GM21825 (cell line): ENCODE data around the gene TEKTIP1.

ENCODE experiments used
- ATAC-seq: cut with Tn5 transposase; IDR thresholded peaks from one replicate; pipeline ENCODE4 v1.9.1; 2021; ENCODE audit warnings: mild to moderate bottlenecking, moderate library complexity; ENCODE audit not compliant: unreplicated experiment

The TEKTIP1 gene

GRCh38 chr19:3535981-3536380, 3.0 kb upstream of the TEKTIP1 start:
- no peak for ATAC-seq

DNA sequence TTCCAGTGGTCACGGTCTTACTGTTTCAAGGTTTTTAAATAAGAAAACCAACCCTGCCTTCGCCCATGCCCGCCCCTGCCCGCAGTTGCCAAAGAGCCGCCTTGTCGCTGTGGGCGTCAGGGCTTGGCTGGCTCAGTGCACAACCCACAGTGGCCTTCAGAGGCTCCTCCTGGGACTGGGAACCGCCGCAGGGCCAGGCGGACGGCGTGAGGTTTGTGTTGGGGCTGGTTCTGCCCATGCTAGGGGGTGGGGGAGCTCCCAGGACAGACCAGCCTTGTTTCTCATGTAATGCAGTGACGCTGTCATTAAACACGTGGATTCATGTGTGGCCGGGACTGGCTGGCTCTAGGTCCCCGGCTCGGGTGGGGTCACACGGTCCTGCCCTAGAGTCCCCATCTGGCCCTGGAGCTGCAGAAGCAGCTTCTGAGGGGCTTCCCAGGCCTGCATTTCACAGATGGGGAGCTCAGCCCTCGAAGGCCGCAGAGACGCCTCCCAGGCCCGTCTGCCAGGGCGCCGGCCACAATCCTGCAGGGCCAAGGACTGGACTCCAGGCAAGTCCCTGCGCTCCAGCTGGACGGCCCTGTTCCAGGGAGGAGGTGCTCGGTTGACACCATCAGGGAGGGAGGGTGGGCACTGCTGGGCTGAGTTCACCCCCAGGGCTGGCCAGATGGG, 2.4 kb upstream of the TEKTIP1 start:
- no peak for ATAC-seq

- no peak for ATAC-seq
Measured at GRCh38 chr19:3537101-3537437, 1.9 kb upstream of the TEKTIP1 start.

DNA sequence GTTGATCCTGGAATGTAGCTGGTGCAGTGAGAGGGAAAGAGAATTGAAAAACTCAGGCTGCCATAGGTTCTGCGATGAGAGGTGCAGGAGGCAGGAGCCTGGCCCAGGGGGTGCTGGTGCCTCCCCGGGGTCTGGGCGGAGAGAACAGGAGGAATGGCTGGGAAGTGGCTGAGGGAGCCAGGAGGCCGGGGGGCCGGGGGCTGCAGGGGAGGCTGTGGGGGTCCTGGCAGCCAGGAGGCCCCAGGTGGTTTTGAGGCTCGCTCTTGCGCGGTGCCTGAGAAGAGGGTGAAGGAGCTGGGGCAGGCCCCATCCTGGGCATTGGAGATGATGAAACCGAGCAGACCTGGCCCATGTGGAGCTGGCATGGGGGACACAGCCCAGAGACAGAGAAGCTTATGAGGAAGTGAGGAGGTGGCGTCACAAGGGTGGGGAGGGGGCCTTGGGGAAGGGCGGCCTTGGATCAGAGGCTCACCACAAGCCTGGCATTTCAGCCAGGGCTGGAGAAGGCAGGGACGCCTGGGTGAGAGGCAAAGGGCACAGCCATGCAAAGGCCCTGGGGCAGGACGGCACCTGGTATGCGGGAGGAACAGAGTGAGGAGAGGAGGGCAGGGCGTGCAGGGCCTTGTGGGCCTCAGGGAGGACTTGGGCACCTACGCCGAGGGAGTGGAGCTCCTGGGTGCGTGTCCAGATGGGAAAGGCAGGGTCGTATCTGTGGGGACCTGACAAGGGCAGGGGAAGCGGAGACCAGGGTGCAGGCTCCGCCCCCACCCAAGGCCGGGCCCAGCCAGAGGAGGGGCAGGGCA, 1.3 kb upstream of the TEKTIP1 start:
- ATAC-seq = no peak

GRCh38 chr19:3538258-3538929, 580 bp upstream of the TEKTIP1 start:
- ATAC-seq = no peak

GRCh38 chr19:3539756-3540118, 763 bp downstream of the TEKTIP1 start:
- no peak for ATAC-seq

- no peak for ATAC-seq
Measured at GRCh38 chr19:3543150-3544057, 4.4 kb downstream of the TEKTIP1 start.

- no peak for ATAC-seq
Measured at GRCh38 chr19:3544058-3544376, 5.0 kb downstream of the TEKTIP1 start.

DNA sequence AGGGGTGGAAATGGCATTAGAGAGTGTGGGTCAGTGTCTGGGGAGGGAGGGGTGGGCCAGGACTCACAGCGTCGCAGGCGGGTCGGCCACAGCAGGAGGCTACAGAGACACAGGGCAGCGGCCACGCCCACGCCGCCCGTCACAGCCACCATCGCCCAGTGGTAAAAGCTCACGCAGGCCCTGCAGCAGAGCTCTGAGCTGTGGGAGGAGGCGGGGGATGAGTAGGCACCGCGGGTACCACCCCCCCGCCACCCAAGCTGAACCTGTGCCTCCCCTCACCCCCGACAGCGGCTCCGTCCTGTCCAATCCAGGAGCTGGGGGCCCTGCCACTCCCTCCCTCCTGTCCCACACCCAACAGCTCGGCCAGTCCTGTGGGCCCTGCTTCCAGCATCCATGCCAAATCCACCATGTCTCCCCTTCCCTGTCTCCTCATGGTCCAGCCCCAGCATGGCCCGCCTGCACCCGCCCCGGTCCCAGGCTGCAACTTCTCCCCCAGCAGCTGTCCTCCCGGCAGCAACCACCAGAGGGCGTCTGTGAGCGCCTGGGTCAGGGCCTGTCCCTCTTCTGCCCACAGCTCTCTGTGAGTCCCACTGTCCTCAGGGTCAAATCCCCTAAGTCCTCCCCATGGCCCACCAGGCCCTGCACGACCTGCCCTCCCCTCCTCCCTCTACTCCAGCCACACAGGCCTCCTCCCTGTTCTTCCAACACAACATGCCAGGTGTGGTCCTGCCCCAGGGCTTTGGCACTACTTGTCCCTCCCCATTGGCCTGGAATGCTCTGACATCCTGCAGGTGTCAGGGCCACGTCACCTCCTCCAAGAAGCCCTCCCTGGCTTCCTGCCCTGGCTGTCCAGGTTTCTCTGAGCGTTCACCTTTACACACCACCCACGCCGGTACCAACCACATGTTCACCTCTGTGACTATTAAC, 6.0 kb downstream of the TEKTIP1 start:
- no peak for ATAC-seq

DNA sequence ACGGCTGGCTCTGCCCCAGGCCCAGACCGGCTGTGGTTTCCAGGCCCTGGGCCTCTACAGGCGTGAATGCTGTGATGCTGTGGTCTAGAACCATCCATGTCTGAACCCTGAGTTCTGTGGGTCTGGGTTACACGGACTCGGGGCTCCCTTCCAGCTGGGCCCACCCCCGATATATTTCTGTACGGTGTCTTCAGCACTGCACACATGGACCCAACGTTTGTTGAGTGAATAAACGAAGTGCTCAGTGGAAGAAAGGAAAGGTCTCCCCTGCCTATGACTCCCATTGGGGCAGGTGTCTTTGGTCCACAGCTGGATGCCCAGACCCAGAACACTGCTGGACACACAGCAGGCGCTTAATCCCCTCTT, 6.7 kb downstream of the TEKTIP1 start:
- no peak for ATAC-seq

DNA sequence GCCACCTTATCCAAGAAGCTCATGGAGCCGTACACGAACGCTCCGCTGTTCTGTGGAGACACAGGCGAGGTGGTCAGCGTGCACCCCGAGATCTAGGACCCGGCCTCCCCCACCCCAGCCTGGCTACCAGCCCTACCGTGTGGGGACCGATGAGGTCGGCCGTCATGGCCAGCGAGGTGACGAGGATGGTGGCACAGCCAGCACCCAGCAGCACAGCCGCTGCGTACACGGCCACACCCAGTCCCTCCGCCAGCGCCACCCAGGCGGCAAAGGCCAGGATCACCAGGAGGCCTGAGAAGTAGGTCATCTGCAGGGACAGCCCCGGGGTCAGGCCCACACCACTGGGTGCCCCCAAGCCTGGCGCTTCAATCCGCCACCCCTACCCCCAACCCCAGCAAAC, 7.1 kb downstream of the TEKTIP1 start:
- ATAC-seq = no peak

DNA sequence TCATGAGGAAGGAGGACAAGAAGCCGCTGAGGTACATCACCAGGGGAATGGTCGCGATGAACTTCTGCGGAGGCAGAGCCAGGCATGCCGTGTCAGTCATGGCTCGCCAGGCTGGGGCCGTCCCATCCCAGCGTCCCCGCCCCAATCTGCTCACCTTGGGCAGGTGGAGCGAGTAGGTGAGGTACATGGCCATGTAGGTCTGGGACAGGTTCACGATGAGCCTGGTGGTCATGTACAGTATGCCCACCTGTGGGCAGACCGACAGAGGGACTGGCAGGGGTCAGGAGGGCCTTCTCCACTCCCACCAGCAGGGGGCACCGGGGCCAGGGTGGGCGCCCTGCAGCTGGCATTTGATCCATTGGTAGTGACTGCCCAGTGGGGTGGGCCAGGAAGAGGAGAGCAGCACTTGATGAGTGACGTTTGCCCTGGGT, 8.3 kb downstream of the TEKTIP1 start:
- no peak for ATAC-seq

- no peak for ATAC-seq
Measured at GRCh38 chr19:3547767-3548282, 8.9 kb downstream of the TEKTIP1 start.

DNA sequence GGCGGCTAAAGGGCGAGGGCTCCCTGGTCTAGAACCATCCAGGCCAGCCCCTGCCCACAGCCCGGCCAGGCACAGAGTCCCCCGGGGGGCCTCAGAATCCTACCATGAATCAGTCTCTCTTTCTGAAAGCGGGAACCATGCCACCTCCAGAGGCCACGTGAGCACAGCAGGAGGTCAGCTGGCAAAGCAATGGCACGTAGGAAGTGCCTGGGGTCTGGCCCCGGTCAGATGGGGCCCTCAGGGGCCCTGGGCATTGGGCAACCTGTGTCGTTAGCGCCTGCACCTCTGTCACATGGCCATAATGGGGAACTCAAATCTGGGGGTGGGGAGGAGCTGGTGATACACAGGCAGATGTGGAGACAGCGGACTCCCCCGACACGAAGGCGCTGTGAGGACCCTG, 9.6 kb downstream of the TEKTIP1 start:
- no peak for ATAC-seq

DNA sequence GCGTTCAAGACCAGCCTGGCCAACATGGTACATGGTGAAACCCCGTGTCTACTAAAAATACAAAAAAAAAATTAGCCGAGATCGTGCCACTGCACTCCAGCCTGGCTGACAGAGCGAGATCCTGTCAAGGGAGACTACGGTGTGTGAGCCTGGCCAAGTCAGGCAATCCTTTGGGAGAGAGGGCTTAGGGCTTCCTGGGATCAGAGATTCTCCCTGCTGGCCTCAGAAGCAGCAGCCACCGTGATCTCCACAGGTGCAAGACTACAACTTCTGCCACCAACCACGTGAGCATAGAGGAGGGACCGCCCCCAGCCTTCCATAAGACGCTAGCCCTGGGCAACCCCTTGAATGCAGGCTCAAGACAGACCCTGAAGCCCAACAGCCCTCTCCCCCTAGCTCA, 10.8 kb downstream of the TEKTIP1 start:
- no peak for ATAC-seq

DNA sequence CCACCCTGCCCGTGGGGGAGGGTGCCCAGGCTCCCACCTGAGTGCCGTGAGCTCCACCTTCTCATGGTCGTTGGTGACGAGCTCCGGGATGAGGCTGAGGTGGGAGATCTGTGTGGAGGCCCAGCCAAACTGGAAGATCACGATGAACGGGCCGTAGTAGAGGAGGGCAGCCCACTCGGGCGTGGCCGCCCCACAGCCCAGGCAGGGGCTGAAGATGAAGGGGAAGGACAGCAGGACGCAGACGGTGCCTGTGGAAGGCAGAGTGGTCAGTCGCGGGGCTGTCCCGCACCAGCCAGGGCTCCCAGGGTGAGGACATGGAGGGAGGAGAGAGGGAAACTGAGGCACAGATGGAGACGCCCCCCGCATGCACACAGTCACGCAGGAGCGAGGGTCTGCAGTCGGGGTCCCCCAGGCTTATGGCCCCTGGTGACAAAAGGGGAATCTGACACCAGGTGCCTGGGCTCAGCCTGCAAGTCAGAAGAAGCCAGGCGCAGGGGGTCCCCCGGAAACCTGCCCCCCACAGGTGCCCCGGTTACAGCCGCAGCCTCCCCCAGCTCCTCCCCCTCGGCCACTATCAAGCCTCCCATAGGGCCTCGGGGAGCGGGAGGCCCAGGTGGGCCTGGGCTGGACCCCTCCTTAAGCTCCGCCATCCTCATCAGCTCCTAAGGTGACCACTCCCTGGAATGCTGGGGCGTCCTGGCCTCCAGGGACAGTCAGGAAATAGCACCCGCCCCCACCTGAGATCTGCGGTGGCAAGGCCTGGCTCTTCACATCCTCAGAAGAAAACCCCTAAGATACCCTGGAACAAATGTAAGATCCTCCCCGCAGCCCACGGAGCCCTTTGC, 12.2 kb downstream of the TEKTIP1 start:
- ATAC-seq = no peak

DNA sequence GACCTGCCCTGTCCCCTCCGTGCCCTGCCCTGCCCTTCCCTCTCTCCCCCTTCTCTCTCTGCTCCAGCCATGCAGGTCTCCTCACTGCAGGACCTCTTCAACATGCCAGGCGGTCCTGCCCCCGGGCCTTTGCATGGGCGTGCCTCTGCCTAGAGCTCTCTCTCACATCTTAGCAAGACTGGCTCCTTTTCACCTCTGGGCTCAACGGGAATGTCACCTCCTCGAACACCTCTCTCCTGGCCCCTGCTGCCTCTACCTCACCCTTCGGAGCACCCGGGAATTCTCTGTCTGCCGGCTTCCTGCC, 12.8 kb downstream of the TEKTIP1 start:
- no peak for ATAC-seq

DNA sequence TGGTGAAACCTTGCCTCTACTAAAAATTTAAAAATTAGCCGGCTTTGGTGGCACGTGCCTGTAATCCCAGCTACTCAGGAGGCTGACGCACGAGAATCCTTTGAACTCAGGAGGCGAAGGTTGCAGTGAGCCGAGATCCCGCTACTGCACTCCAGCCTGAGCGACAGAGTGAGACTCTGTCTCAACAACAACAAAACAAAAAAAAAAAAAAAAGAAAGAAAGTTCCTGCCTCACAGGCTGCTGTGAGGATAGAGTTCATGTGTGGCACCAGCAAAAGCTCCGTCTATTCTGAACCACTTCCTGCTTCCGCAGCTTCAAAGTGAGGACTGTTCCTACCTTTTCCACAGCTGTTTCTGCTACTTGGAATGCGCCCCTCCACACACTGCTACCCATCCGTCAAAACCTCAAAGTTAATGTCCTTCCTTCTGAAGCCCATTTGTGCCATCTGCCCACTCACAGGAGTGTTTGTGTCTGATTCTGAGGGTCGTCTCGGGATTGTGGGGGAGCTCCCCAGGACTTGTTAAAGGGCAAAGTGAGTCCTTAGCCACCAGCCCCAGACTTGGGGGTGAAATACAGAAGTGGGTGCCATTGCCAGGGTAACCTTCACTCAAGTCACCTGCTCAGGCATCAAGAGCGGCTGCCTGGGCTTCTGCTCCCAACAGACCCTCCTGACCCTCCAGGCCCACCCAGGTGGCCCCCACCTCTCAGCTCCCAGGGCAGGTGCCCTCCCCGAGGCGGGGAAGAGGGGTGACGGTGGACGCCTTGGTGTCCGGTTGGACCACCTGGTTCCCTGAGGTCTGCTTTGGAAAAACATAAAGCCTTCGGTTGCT, 15.5 kb downstream of the TEKTIP1 start:
- ATAC-seq = no peak
